Mammary epithelial cell (primary cell): ENCODE data around the gene RGS4.

Experiments
- EZH2 ChIP-seq: IDR thresholded peaks from 2 replicates; pipeline ENCODE4 v1.6.1; 2012; ENCODE audit warnings: low read length, inconsistent platforms, borderline replicate concordance
- TF ChIP-seq, protein P1 (sequence below), 2 donors: IDR thresholded peaks in 1 of 2; conservative IDR thresholded peaks in 1 of 2; 2 replicates each; pipeline ENCODE4 v1.5.1; 2011 to 2012; ENCODE audit warnings: inconsistent platforms in 2 of 2, low read length in 2 of 2, mild to moderate bottlenecking in 2 of 2, control low read depth in 1 of 2, low read depth in 1 of 2; ENCODE audit not compliant: insufficient read depth in 1 of 2; ENCODE audit errors: extremely low read depth in 1 of 2

DNA sequence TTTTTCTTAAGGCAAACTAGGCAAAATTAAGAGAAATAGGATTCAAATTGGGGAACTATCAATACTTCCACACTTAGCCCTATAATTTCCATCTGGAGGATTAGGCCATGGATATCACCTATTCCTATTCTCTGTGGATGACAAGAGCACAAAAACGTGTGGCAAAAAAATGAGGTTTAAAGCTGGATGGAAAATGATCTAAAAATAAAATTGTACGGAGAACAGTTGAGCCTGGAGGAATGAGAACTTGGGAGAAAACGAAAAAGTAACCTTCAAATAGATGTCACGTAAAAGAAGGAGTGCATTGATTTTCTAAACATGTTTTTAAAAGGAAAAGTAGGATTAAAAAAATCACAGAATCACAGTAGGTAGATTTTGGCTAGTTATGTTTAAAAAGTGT, 55.7 kb downstream of the RGS4 start:
- TF ChIP-seq, protein P1, sequence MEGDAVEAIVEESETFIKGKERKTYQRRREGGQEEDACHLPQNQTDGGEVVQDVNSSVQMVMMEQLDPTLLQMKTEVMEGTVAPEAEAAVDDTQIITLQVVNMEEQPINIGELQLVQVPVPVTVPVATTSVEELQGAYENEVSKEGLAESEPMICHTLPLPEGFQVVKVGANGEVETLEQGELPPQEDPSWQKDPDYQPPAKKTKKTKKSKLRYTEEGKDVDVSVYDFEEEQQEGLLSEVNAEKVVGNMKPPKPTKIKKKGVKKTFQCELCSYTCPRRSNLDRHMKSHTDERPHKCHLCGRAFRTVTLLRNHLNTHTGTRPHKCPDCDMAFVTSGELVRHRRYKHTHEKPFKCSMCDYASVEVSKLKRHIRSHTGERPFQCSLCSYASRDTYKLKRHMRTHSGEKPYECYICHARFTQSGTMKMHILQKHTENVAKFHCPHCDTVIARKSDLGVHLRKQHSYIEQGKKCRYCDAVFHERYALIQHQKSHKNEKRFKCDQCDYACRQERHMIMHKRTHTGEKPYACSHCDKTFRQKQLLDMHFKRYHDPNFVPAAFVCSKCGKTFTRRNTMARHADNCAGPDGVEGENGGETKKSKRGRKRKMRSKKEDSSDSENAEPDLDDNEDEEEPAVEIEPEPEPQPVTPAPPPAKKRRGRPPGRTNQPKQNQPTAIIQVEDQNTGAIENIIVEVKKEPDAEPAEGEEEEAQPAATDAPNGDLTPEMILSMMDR (conservative IDR thresholded peaks at IDR 0.05 in 1 of 2, IDR thresholded peaks at IDR 0.05 in 1 of 2; ENCODE audit: extremely low read depth in 1 of 2, insufficient read depth in 1 of 2, low read depth in 1 of 2, low read length in 2 of 2): no peak
- no peak for TF ChIP-seq EZH2
